Activated CD4-positive, alpha-beta T cell treated with anti-CD3 and anti-CD28 coated beads, Interleukin-2, amount 50 U/mL, for 48 hours (primary cell): ENCODE data around the gene MT1M.
"Not testable (repeated sequence)": the region's sequence is repeated elsewhere in the genome, so short reads cannot be mapped to it uniquely, and the experiment has no call there.

ENCODE experiments used
- DNase-seq, 2 experiments: peaks; one replicate each; pipeline ENCODE4 v3.0.0-alpha.2; 2020

The MT1M gene

DNA sequence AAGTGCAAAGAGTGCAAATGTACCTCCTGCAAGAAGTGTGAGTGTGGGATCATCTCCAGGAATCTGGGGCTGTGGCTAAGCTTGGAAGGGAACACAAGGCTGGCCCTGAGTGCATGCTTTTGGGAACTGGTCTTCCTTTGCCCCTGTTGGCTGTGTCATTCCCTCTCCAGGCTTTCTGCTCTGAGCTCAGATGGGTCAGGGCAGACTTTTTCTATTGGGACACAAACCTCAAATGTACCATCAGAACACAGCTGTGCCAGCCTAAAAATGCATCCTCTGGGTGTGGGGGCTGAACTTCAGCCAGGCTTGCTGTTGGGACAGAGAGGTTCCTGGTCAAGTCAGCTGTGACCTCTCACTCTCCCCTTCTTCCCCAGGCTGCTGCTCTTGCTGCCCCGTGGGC lies 20.1 kb downstream of the MT1M start:
- DNase-seq = no peak

DNA sequence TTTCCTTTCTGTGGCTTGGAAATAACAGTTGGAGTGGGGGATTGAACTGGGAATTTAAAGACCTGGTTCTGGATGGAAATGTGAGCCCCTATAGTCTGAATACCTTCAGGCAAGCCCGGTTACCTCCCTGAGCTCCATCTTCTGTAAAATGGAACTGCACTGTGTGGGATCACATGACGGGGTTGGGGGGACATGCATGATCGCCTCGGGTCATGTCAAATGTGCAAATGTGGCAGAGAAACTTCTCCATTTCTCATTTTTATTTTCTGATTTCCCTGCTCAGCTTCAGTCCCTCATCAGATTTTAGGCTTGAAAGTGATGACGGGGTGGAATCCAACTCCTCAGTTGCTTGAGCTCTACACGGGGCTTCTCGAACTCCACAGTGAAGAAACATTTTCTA lies 20.8 kb downstream of the MT1M start:
- no peak for DNase-seq

GRCh38 chr16:56657555-56658326 lies 25.3 kb downstream of the MT1M start, which contains the start of gene MT1F:
MT1F (plus strand) TSS chr16:56657959; CDS start chr16:56658059, 100 bp downstream.
- peak; percentile 83 to 84 for DNase-seq

DNA sequence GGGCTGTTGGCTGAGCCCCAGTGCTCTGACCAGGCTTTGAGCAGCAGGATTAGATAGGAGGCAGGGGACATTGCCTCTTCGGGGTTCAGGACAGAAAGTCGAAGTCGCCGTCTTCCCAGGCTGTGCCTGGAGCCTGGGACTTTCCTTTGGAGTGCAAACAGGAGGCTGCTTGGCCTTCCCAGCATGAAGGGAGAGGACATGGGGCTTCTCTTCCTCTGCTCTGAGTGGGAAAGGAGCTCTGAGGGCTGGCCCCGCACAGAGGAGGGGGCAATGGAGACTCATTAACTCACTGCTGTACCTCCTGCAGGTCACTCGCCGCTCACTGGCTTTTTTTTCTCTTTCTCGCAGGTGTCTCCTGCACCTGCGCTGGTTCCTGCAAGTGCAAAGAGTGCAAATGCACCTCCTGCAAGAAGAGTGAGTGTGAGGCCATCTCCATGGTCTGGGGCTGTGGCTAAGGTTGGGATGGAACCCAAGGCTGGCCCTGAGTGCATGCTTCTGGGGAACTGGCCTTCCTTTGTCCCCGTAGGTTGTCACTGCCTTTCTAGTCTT lies 25.9 kb downstream of the MT1M start:
- no peak for DNase-seq

DNA sequence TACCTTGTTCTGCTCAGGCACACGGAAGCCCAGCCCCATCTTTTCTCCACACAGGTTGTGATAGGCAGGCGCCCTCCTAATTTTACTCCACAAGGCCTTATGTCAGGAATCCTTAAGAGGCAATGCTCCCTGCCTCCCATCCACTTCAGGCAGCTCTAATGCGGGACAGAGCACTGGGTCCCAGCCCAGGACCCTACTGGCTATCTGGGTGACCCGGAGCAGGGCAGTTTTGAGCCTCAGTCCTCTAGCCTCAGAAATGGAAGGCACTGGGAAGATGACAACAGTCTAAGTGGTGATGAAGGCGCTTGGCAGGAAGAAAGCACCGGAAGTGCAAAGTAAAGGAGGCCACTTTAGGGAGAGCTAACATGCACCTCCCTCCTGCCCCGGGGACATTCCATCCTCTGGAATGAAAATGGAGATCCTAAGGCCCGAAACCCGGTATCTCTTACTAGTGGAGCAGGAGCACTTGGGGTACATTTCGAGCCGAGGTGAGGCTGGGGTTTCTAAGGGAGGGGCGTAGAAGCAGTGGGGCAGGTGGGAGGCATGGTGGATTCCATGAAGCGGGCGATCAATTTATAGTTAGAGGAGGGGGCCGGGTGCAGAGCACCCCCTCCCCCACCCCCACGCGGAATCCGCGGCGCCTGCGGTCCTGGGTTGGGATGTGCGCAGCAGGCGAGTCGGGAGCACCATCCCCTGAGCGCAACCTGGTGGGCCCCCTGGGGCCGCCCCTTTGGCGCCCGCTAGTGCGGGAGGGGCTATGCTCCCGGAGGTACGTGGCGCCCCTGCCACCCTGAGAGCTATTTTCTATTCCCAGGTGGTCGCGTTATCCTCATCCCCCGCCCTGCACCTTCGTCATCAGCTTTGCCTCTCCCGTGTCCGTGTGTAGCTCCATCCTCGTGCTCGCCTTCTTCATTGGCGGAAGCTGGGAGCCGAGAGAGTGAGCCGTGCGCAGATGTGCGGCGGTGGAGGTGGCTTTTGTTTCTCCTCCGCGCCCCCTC lies 30.2 kb downstream of the MT1M start:
- peak; percentile 38 to 54 for DNase-seq

DNA sequence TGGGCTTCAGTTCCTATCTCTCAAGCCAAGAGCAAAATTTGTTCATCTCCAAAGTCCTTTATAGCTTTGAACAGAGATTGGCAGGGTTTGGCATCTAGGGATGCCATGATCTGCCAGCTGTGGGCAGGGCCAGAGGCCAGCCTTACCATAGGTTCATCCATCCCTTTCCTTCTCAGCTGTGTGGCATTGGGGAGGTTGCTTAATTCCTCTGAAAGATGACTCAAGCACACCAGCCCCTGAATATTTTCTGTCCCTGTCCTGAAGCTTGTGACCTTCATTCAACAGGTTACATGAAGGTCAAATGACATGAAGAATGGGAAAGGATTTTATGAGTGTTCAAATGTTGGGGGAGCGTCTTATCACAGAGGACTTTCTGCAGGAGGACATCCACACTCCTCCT lies 32.0 kb downstream of the MT1M start:
- DNase-seq = no peak

DNA sequence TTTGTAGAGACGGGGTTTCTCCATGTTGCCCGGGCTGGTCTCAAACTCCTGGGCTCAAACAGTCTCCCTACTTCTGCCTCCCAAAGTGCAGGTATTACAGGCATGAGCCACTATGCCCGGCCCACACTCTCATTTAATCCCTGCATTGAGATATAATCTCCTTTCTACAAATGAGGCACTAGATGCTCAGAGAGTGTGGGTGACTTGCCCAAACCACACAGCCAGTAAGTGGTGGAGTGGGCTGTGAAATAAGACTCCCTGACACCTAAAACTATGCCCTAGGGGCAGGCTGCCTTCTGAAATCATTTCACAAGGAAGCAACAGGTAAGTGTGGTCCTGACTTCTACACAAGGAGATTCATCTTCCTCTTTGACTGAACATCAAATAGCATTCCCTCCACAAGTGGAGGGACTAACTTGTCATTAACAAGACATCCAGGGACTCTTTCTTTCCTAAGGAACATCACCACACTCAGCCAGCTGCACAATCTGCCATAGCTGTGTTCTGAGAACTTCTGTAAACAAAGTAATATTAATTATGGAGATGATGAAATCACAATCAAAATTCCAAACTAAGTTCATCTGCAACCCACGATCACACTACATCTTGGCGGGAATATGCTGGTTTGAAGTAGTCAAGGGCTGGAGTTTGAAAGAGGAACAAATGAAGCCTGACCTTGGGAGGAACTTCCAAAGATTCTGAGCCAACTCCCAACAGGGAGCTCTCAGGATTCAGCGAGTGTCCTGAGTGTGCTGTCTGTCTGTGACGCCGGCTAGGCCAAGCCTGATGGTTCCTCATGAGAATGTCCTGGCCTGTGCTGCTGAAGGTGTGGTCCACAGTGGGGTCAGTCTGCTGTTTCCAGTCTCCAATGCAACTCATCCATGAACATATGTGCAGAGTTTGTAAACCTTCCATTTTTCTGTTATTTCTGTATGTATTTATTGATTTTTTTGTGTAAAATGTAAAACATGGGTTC lies 33.1 kb downstream of the MT1M start:
- DNase-seq = not testable (repeated sequence)

DNA sequence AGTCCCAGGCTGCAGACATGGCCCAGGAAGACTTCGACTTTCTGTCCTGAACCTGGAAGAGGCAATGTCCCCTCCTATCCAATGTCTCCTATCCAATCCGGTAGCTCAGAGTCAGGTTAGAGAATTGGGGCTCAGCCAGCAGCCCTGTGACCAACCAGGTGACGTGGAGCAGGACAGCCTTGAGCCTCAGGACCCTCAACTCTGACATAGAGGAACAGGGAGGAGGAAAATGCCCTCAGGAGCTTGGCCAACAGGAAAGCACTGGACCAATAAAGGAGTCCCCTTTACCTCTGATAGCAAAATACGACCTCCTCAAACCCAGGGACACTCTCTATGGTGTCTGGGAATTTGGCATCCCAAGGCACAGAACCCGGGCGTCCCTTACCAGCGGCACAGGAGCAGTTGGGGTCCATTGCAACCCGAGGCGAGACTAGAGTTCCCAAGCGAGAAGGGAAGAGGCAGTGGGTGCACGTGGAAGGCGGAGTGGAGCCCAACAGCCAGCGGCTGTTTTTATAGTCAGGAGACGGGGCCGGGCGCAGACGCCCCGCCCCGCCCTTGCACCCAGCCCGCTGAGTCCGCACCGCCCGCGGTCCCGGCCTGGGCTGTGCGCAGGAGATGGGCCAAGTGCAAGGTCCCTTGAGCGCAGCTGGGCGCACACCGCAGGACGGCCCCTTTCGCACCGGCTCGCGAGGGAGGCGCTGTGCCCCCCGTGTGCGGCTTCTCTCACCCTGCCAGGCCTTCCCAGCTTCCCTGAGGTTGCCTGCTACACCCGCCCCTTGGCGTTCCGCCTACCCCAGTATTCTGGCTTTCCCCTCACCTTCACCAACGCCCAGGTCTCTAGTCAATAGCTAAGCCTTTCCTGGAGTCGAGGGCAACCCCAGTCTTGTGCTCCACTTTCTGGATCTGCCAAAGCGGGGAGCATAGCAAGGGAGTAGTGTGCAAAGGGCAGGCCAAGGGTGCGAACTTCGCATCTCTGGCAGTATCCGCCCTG lies 35.4 kb downstream of the MT1M start, which contains the start of gene MT1G:
TSS of gene MT1G (minus strand) at position 485 of the 991 bp plus-strand sequence. CDS start at position 413, 72 bp downstream.
- peak in 1 of 2 experiments; percentile 35 for DNase-seq

DNA sequence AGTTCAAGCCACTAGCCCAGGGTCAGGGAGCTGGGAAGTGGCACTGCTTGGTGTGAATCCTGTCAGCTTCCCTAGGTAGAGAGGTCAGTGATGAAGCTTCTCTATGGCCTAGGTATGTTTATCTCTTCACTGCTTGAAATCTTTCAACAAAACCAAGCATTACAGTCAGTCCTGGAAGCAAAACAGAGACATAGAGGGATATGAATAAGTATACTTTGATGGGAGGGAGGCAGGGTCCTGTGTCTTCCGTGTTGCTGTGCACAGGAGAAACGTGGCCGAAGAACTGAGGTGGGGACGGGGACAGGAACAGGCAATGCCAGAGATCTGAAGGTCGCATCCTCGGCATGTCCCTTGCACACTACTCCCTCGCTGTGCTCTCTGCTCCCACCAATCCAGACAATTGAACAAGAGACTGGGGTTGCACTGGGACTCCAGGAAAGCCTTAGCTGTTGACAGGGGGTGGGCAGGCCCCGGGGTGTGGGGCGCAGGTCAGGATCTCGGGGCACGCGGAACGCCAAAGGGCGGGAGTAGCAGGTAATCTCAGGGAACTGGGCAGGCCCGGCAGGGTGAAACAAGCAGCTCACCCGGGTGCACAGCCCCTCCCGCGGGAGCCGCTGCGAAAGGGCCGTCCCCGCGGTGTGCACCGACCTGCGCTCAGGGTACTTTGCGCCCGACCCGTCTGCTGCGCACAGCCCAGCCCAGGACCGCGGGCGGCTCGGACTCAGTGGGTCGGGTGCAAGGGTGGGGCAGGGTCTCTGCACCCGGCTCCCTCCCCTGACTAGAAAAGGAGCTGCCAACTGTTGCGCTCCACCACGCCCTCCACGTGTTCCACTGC lies 36.8 kb downstream of the MT1M start, which contains the start of gene MT1H:
TSS of gene MT1H (plus strand) at position 810 of the 835 bp plus-strand sequence. CDS start 71 bp downstream, outside the sequence.
- DNase-seq = no peak

- no peak for DNase-seq
Measured at GRCh38 chr16:56669840-56670619, 37.6 kb downstream of the MT1M start.

DNA sequence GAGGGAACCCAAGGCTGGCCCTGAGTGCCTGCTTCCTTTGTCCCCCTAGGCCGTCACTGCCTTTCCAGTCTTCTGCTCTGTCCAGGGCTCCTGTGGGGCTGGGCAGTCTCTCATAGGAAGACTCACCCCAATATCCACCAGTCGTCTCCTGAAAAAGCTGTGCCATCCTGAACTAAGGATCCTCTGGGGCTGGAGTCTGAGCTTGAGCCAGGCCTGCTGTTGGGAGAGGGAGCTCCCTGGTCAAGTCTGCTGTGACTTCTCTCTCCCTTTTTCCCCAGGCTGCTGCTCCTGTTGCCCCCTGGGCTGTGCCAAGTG lies 38.1 kb downstream of the MT1M start:
- DNase-seq = no peak

GRCh38 chr16:56671691-56672090 lies 39.2 kb downstream of the MT1M start:
- not testable (repeated sequence) for DNase-seq

- not testable (repeated sequence) for DNase-seq
Measured at GRCh38 chr16:56672171-56672570, 39.7 kb downstream of the MT1M start.

GRCh38 chr16:56672761-56673536 lies 40.5 kb downstream of the MT1M start:
- DNase-seq = no peak

- DNase-seq = peak in 1 of 2 experiments; percentile 28
Measured at GRCh38 chr16:56673921-56674320, 41.5 kb downstream of the MT1M start.

GRCh38 chr16:56674570-56674969 lies 42.1 kb downstream of the MT1M start:
- not testable (repeated sequence) for DNase-seq

DNA sequence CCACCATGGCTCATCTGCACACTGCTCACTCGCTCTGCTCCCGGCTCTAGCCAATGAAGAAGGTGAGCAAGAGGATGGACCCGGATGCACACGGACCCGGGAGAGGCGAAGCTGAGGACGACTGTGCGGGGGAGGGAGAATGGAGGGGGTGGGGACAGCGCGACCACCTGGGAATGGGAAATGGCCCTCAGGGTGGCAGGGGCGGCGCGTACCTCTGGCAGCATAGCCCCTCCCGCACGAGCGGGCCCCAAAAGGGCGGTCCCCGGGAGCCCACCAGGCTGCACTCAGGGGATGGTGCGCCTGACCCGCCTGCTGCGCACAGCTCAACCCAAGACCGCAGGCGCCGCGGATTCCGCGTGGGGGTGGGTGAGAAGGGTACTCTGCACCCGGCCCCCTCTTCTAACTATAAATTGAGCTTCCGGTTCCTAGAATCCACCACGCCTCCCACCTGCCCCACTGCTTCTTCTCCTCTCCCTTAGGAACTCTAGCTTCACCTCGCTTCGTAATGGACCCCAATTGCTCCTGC lies 43.3 kb downstream of the MT1M start:
- DNase-seq = peak; percentile 39 to 50

GRCh38 chr16:56677474-56677873 lies 45.0 kb downstream of the MT1M start:
- DNase-seq = no peak
